Epithelial cell of esophagus (primary cell): ENCODE data around the gene SEMA5A.

Experiments used
- DNase-seq: peaks from one replicate; pipeline ENCODE4 v3.0.0; 2010; ENCODE audit warnings: low read depth
- H3K4me3 ChIP-seq: 2 replicates; pipeline ENCODE4 v1.5.1; 2011; ENCODE audit warnings: mild to moderate bottlenecking, low read length, control low read depth
- TF ChIP-seq, protein P1 (sequence below): IDR thresholded peaks from 2 replicates; pipeline ENCODE4 v1.5.1; 2011; ENCODE audit warnings: low read depth, mild to moderate bottlenecking, low read length, control low read depth, inconsistent platforms; ENCODE audit not compliant: insufficient read depth; ENCODE audit errors: missing control alignments

Gene SEMA5A

DNA sequence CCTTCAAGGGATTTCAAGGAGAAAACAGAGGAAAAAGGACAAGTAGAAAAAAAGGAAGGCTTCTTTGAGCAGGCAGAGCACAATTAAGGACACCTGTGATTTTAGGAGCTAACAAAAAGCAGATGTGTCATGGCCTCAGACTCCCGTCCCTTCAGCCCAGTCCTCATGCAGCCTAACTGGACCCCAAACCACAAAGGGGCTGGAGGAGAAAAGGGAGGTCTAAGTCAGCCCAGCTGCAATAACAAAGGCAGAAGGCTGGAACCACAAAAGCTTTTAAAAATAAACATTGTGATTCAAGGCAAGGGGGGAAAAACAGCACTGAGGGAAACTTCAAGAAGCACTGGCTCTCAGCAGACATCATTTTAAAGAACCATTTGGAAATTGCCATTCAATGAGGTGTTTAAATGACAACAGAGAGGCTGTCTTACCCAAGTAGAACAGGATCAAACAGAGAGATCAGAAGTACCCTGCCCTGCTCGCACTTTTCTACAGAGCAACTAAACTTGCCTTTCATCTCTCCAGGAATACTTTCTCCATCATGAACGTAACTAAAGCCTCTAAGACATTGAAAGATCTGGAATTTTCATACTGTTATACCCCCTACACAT, 89.3 kb downstream of the SEMA5A start:
- no peak overlapping the region for H3K4me3 ChIP-seq
- TF ChIP-seq, protein P1, sequence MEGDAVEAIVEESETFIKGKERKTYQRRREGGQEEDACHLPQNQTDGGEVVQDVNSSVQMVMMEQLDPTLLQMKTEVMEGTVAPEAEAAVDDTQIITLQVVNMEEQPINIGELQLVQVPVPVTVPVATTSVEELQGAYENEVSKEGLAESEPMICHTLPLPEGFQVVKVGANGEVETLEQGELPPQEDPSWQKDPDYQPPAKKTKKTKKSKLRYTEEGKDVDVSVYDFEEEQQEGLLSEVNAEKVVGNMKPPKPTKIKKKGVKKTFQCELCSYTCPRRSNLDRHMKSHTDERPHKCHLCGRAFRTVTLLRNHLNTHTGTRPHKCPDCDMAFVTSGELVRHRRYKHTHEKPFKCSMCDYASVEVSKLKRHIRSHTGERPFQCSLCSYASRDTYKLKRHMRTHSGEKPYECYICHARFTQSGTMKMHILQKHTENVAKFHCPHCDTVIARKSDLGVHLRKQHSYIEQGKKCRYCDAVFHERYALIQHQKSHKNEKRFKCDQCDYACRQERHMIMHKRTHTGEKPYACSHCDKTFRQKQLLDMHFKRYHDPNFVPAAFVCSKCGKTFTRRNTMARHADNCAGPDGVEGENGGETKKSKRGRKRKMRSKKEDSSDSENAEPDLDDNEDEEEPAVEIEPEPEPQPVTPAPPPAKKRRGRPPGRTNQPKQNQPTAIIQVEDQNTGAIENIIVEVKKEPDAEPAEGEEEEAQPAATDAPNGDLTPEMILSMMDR = no peak
- DNase-seq = no peak

DNA sequence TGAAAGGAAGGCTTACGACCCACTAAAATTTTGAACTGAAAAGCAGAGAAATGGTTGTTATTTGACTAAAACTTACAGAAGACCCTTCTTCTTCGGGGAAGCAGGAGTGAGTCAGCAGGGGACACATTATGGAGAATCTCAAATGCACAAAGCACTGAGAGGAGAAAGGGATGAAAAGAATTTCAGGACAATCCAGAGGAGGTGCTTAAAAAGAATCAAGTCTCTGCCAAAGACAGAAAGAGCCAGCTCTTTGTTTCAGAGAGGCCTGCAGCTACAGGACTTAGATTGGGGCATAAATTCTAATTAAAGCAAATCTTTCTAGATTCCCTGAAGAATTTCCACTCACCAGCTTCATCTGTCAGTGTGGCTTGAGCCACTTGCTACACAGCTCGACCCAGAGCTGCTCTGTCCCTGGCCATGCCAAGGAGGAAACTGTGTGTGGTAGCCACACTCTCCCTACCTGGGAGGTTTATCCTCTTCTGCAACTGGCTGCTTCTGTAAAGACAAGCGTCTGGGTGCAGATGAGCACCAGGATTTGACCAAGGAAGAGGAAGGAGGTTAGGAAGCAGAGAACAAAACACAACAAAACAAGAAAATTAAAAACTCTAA, 89.9 kb downstream of the SEMA5A start:
- TF ChIP-seq, protein P1 = no peak
- no peak overlapping the region for H3K4me3 ChIP-seq
- no peak for DNase-seq

DNA sequence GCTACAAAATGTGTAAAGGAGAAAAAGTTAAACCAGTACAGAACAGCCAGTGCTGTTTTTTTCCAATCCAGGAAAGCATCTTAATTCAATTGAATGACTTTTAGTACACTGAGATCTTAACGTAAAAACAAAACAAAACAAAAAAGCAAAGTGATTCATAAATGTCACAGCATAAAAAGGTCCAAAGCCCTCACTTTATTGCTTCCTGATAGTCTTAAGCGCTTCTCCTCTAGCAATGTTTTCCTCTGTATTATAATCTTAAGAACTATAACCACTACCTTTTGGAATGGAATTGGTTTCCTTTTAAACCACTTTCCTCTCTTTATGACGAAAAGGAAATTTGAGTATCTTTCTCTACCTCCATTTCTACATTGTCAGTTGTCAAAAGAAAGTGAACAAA, 91.4 kb downstream of the SEMA5A start:
- DNase-seq = no peak
- no peak overlapping the region for H3K4me3 ChIP-seq
- TF ChIP-seq, protein P1 = no peak

DNA sequence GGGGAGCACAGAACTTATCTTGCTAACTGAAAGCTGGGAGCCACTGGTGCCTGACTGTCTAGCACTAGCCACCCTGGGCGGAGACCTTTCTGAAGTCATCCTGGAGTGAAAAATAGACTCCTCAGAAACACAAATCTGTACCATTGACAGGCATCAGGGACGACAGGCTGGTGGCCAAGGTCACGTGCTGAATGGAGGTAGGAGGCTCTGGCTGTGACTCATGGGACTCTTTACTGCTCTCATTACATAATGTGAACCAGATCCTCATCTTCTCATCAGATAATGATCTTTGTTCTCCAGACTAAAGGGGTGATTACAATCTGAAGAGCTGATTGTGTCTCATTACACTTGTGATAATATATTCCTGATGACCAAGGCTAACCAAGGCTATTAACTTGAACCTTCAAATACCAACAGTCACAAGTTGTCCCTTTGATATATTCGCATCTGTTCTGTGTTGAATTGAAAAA, 91.8 kb downstream of the SEMA5A start:
- H3K4me3 ChIP-seq = no peak overlapping the region
- no peak for DNase-seq

DNA sequence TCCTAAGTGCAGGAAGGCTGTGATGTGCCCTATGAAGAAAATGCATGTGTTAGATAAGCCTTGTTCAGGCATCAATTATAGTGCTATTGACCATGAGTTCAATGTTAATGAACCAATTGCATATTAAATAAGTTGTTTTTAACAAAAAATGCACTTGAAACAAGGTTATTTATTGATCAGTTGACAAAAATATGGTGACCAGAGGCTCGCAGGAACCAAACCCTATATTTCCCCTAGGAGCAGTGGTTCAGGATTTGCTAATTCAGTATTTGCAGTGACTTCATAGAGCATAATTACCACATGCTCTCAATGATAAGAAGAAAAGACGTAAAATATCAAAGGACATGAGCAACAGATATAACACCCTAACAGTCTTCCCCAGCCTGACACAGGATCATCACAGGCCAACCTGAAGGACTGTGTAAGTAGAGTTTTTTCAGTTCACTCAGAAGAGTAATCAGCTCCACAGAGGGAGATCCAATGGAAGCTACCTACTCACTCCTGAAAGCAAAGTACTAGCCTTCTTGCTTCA, 92.3 kb downstream of the SEMA5A start:
- no peak overlapping the region for H3K4me3 ChIP-seq
- TF ChIP-seq, protein P1 = no peak
- no peak for DNase-seq

More for the DNA sequence above, 91.8 kb downstream of the SEMA5A start:
- TF ChIP-seq, protein P1 = no peak

DNA sequence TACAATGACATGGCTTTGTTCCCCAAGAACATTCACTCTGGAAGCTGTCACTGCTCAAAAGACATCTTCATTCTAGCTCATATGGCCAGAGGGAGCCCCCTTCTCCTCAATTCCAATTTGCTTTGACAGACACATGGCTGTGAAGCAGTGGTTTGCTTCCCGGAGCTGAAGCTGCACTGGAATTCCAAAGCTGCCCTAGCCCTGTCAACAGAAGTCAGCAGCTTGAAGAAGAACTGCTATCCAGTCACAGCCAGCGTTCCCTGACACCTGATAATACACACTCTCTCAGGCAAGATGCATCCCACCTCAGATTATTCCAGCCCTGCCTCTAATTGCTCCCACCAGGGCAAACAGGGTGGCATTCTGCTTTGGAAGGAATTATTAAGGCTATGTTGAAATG, 93.7 kb downstream of the SEMA5A start:
- no peak for DNase-seq
- TF ChIP-seq, protein P1 = no peak
- no peak overlapping the region for H3K4me3 ChIP-seq
